Prostate gland (tissue), 2 donors: ENCODE data around the gene RAB30.

ENCODE experiments used
- POLR2A ChIP-seq: fragments of 450-650 bp; IDR thresholded peaks from one replicate; pipeline ENCODE4 v1.6.1; 2016; ENCODE audit warnings: antibody characterized with exemption, mild to moderate bottlenecking
- POLR2AphosphoS5 ChIP-seq: sonication (generic); formaldehyde crosslinking; IDR thresholded peaks from one replicate; pipeline ENCODE4 v1.6.1; 2017; ENCODE audit warnings: antibody characterized with exemption
- TF ChIP-seq, protein P1 (sequence below), 4 experiments: fragments of 200-600 bp in 2 of 4; fragments of 450-650 bp in 2 of 4; sonication (generic) in 2 of 4; IDR thresholded peaks; 1 replicate in 3 of 4; 2 replicates in 1 of 4; pipeline ENCODE4 v1.5.1; 2016 to 2019; ENCODE audit warnings: antibody characterized with exemption in 4 of 4, mild to moderate bottlenecking in 2 of 4, moderate library complexity in 2 of 4

DNA sequence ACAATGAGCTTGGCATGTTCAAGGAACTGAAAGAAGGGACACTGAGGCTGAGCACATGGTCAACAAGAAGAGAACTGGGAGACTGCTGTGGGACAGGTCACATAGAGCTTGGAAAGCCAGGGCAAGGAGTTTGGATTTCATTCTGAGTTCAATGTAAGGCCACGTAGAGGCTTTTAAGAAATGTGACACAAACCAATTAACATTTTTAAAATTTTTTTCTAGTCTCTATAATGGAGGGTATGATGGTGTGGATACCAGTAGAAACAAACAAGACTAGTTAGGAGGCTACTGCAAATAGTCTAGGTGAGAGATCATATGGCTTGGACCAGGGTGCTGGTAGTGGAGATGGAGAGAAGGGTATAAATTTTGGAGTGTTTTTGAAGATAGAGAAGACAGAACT is 56.7 kb downstream of the RAB30 start:
- TF ChIP-seq, protein P1, sequence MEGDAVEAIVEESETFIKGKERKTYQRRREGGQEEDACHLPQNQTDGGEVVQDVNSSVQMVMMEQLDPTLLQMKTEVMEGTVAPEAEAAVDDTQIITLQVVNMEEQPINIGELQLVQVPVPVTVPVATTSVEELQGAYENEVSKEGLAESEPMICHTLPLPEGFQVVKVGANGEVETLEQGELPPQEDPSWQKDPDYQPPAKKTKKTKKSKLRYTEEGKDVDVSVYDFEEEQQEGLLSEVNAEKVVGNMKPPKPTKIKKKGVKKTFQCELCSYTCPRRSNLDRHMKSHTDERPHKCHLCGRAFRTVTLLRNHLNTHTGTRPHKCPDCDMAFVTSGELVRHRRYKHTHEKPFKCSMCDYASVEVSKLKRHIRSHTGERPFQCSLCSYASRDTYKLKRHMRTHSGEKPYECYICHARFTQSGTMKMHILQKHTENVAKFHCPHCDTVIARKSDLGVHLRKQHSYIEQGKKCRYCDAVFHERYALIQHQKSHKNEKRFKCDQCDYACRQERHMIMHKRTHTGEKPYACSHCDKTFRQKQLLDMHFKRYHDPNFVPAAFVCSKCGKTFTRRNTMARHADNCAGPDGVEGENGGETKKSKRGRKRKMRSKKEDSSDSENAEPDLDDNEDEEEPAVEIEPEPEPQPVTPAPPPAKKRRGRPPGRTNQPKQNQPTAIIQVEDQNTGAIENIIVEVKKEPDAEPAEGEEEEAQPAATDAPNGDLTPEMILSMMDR (IDR thresholded peaks at IDR 0.05): no peak
- TF ChIP-seq POLR2A: no peak
- no peak for TF ChIP-seq POLR2AphosphoS5
